Gastroesophageal sphincter (tissue), 4 donors: ENCODE results near the gene ZNF280C. TPM values are rescaled to one million over a fixed set of nuclear protein-coding genes. Genes with fewer than 3 reads are reported as not detected.

Experiments
- ATAC-seq: fragments of 150-250 bp; one replicate; pipeline ENCODE4 v1.9.1; 2016; ENCODE audit warnings: mild to moderate bottlenecking, moderate library complexity
- H3K27ac ChIP-seq, 4 donors: fragments of 200-600 bp; sonication (generic) in 3 of 4; 1 replicate in 3 of 4; 2 replicates in 1 of 4; pipeline ENCODE4 v1.5.1; 2016 to 2019
- H3K27me3 ChIP-seq: fragments of 200-600 bp; sonication (generic); one replicate; pipeline ENCODE4 v1.5.1; 2019
- H3K36me3 ChIP-seq, 2 donors: fragments of 200-600 bp; sonication (generic); one replicate each; pipeline ENCODE4 v1.5.1; 2019; ENCODE audit warnings: control low read depth in 1 of 2
- H3K4me1 ChIP-seq, 3 donors: fragments of 200-600 bp; sonication (generic); 1 replicate in 2 of 3; 2 replicates in 1 of 3; pipeline ENCODE4 v1.5.1; 2016 to 2019; ENCODE audit warnings: control low read depth in 2 of 3
- H3K4me3 ChIP-seq, 2 donors: fragments of 200-600 bp; sonication (generic); one replicate each; pipeline ENCODE4 v1.5.1; 2019; ENCODE audit warnings: mild to moderate bottlenecking in 1 of 2, moderate library complexity in 1 of 2
- H3K9me3 ChIP-seq, 3 donors: fragments of 200-600 bp; sonication (generic); one replicate each; pipeline ENCODE4 v1.5.1; 2017 to 2019; ENCODE audit warnings: control low read depth in 2 of 3
- EP300 ChIP-seq: sonication (generic); formaldehyde crosslinking; IDR thresholded peaks from one replicate; pipeline ENCODE4 v1.6.1; 2017; ENCODE audit warnings: antibody characterized with exemption, mild to moderate bottlenecking
- POLR2A ChIP-seq, 2 donors: fragments of 450-650 bp; IDR thresholded peaks; one replicate each; pipeline ENCODE4 v1.6.1; 2017; ENCODE audit warnings: antibody characterized with exemption in 2 of 2, mild to moderate bottlenecking in 2 of 2, moderate library complexity in 1 of 2
- POLR2AphosphoS5 ChIP-seq: sonication (generic); formaldehyde crosslinking; IDR thresholded peaks from one replicate; pipeline ENCODE4 v1.6.1; 2017; ENCODE audit warnings: antibody characterized with exemption
- whole genome bisulfite sequencing, 2 donors: methylation state at CpG; one replicate each; pipeline ENCODE4 v1.1.5; 2018; ENCODE audit warnings: low coverage in 1 of 2; 5-methylcytosine and 5-hydroxymethylcytosine counted together
- total RNA-seq, 4 donors: library from RNA; depleted of rRNA; stranded (reverse); fragments of >200 nt; gene quantifications; one replicate each; pipeline ENCODE4 v1.1.0, GENCODE V29; 2016
- TF ChIP-seq, protein P1 (sequence below), 4 experiments: fragments of 200-600 bp in 2 of 4; fragments of 450-650 bp in 2 of 4; sonication (generic) in 1 of 4; IDR thresholded peaks; one replicate each; pipeline ENCODE4 v1.5.1; 2017 to 2019; ENCODE audit warnings: antibody characterized with exemption in 4 of 4, mild to moderate bottlenecking in 2 of 4, moderate library complexity in 2 of 4

Gene ZNF280C
- total RNA-seq, 4 donors from 2014 or later = 2.7 to 4.6 (median 3.8) TPM

- H3K9me3 ChIP-seq = no peaks in the 10 kb centered on the region
- ATAC-seq = no peak
- no peak overlapping the region for H3K4me3 ChIP-seq
- no peaks in the 10 kb centered on the region for H3K27me3 ChIP-seq
- H3K27ac ChIP-seq = no peak overlapping the region
- WGBS, 2 donors = 39 to 88% methylated on average over 1 to 2 of the region's 5 CpGs
- TF ChIP-seq, protein P1, sequence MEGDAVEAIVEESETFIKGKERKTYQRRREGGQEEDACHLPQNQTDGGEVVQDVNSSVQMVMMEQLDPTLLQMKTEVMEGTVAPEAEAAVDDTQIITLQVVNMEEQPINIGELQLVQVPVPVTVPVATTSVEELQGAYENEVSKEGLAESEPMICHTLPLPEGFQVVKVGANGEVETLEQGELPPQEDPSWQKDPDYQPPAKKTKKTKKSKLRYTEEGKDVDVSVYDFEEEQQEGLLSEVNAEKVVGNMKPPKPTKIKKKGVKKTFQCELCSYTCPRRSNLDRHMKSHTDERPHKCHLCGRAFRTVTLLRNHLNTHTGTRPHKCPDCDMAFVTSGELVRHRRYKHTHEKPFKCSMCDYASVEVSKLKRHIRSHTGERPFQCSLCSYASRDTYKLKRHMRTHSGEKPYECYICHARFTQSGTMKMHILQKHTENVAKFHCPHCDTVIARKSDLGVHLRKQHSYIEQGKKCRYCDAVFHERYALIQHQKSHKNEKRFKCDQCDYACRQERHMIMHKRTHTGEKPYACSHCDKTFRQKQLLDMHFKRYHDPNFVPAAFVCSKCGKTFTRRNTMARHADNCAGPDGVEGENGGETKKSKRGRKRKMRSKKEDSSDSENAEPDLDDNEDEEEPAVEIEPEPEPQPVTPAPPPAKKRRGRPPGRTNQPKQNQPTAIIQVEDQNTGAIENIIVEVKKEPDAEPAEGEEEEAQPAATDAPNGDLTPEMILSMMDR (IDR thresholded peaks at IDR 0.05) = no peak
- TF ChIP-seq POLR2AphosphoS5 (no peak), EP300 (no peak), POLR2A (IDR thresholded peaks at IDR 0.05) (no peak)
- peaks cover 0 to 10% (median 0%) of the 10 kb centered on the region in 3 donors for H3K4me1 ChIP-seq
- no peaks in the 10 kb centered on the region for H3K36me3 ChIP-seq
Measured at GRCh38 chrX:130295519-130296296, 27.0 kb upstream of the ZNF280C start.

GRCh38 chrX:130287071-130287770 is 18.5 kb upstream of the ZNF280C start:
- H3K36me3 ChIP-seq = no peaks in the 10 kb centered on the region
- no peak overlapping the region for H3K27ac ChIP-seq
- no peaks in the 10 kb centered on the region for H3K9me3 ChIP-seq
- TF ChIP-seq EP300 = no peak
- 82 to 90% methylated on average over 2 to 7 of the region's 11 CpGs for WGBS, 2 donors
- ATAC-seq = no peak
- H3K4me3 ChIP-seq = no peak overlapping the region
- no peaks in the 10 kb centered on the region for H3K27me3 ChIP-seq
- H3K4me1 ChIP-seq = no peaks in the 10 kb centered on the region

GRCh38 chrX:130285710-130286109 is 17.0 kb upstream of the ZNF280C start:
- no peak for ATAC-seq

GRCh38 chrX:130285069-130285620 is 16.4 kb upstream of the ZNF280C start:
- Histone ChIP-seq H3K4me3 (no peak overlapping the region), H3K4me1 (no peaks in the 10 kb centered on the region), H3K36me3 (no peaks in the 10 kb centered on the region), H3K9me3 (no peaks in the 10 kb centered on the region), H3K27ac (no peak overlapping the region), H3K27me3 (no peaks in the 10 kb centered on the region)
- TF ChIP-seq EP300 (no peak), POLR2A (IDR thresholded peaks at IDR 0.05) (no peak), POLR2AphosphoS5 (no peak)
- TF ChIP-seq, protein P1 (IDR thresholded peaks at IDR 0.05) = no peak
- WGBS, 2 donors = 83 to 100% methylated on average over 1 of the region's 3 CpGs
- no peak for ATAC-seq

More at GRCh38 chrX:130285710-130286109, 17.0 kb upstream of the ZNF280C start:
- Histone ChIP-seq H3K27me3 (no peaks in the 10 kb centered on the region), H3K9me3 (no peaks in the 10 kb centered on the region), H3K4me3 (no peak overlapping the region), H3K4me1 (no peaks in the 10 kb centered on the region), H3K36me3 (no peaks in the 10 kb centered on the region), H3K27ac (no peak overlapping the region)
- 29% methylated on average over 1 of the region's 2 CpGs; no CpG with 5 or more reads in 1 of the 2 donors for WGBS, 2 donors
- no peak for TF ChIP-seq POLR2A (IDR thresholded peaks at IDR 0.05)
- no peak for TF ChIP-seq POLR2AphosphoS5
- TF ChIP-seq EP300 = no peak
- TF ChIP-seq, protein P1 (IDR thresholded peaks at IDR 0.05) = no peak

DNA sequence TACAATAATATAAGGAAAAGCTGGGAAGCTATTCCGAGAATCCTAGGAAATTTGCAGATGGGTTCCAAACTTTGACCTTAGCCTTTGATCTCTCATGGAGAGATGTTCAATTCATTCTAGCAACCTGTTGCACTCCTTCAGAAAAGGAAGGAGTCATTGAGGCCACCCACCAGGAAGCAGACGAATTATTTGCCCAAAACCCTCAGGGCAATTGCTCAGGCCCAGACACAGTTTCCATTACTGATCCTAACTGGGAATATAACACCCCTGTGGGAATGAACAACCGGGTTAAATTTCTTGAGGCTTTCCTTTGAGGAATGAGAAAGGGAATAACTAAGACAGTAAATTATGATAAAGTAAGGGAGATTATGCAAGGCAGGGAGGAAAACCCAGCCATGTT is 13.5 kb upstream of the ZNF280C start:
- Histone ChIP-seq H3K9me3 (no peaks in the 10 kb centered on the region), H3K4me3 (no peak overlapping the region), H3K27ac (no peak overlapping the region), H3K27me3 (no peaks in the 10 kb centered on the region), H3K36me3 (no peaks in the 10 kb centered on the region), H3K4me1 (no peaks in the 10 kb centered on the region)
- WGBS, 2 donors = 68% methylated on average over 3 of the region's 3 CpGs; no CpG with 5 or more reads in 1 of the 2 donors
- ATAC-seq = no peak
- TF ChIP-seq, protein P1 (IDR thresholded peaks at IDR 0.05) = no peak
